Right lobe of liver (tissue), 6 donors: ENCODE results near the gene CNOT6. TPM values are rescaled to one million over a fixed set of nuclear protein-coding genes. Genes with fewer than 3 reads are reported as not detected.

Source experiments
- ATAC-seq, 4 donors: fragments of 200-7000 bp; cut with Tn5 transposase; one replicate each; pipeline ENCODE4 v1.9.1; 2020; ENCODE audit warnings: mild to moderate bottlenecking in 4 of 4, moderate library complexity in 4 of 4
- DNase-seq, 3 donors: peaks; one replicate each; pipeline ENCODE4 v3.0.0-alpha.2; 2020
- H3K27ac ChIP-seq, 3 donors: fragments of 200-600 bp; one replicate each; pipeline ENCODE4 v1.8.0; 2022
- H3K27me3 ChIP-seq, 2 donors: fragments of 200-600 bp; one replicate each; pipeline ENCODE4 v1.8.0; 2022
- H3K36me3 ChIP-seq, 4 donors: fragments of 200-600 bp; sonication (generic) in 1 of 4; one replicate each; pipeline versions ENCODE4 v1.5.1 to v1.8.0; 2017 to 2022; ENCODE audit warnings: control low read depth in 1 of 4
- H3K4me1 ChIP-seq, 4 donors: fragments of 200-600 bp; sonication (generic) in 1 of 4; one replicate each; pipeline versions ENCODE4 v1.5.1 to v1.8.0; 2017 to 2022; ENCODE audit warnings: control low read depth in 1 of 4
- H3K4me3 ChIP-seq, 3 donors: fragments of 200-600 bp; one replicate each; pipeline ENCODE4 v1.8.0; 2022
- H3K9me3 ChIP-seq, 4 donors: fragments of 200-600 bp; sonication (generic) in 1 of 4; one replicate each; pipeline versions ENCODE4 v1.5.1 to v1.8.0; 2017 to 2022; ENCODE audit warnings: control low read depth in 1 of 4
- CTCF ChIP-seq, 4 donors: fragments of 200-600 bp in 3 of 4; fragments of 450-650 bp in 1 of 4; IDR thresholded peaks; one replicate each; pipeline versions ENCODE4 v1.5.1 to v1.8.0; 2016 to 2022; ENCODE audit warnings: antibody characterized with exemption in 4 of 4, mild to moderate bottlenecking in 2 of 4
- POLR2A ChIP-seq: fragments of 450-650 bp; IDR thresholded peaks from one replicate; pipeline ENCODE4 v1.6.1; 2017; ENCODE audit warnings: antibody characterized with exemption, mild to moderate bottlenecking
- WGBS: methylation state at CpG from one replicate; pipeline ENCODE4 v1.1.6; 2018; ENCODE audit warnings: low coverage, low lambda C conversion rate; ENCODE audit not compliant: insufficient coverage; ENCODE audit errors: missing lambda C conversion rate; 5-methylcytosine and 5-hydroxymethylcytosine counted together
- intact Hi-C, 2 donors: fragments of 100-400 bp; cut with DNase I; formaldehyde crosslinking; loops; one replicate each; pipeline versions ENCODE4 v1.11.2 to v1.14.1; 2022
- total RNA-seq, 6 experiments: library from RNA; depleted of rRNA in 2 of 6; stranded (reverse); fragments of >200 nt in 2 of 6; fragmentation: NEBNext Ultra II Directional in 3 of 6; extraction: Animal tissue kit (Norgen Biotek cat#: 25700) in 3 of 6; gene quantifications; one replicate each; pipeline versions ENCODE4 v1.1.0 to v1.2.4, GENCODE V29; 2016 to 2023
- donor health status: DM: no; HTN: yes; CAD: no.
- donor health status: DM: no; HTN: no; CAD: no.
- donor health status: DM: no; HTN: no; CAD: no.
- donor health status: DM: no; HTN: yes; CAD: no.
- donor health status: DM: no; HTN: yes; CAD: no.

The CNOT6 gene
- total RNA-seq, 6 experiments from 2014 or later = 4.8 to 8.8 (median 5.3) TPM

GRCh38 chr5:180533845-180534244 is 39.7 kb downstream of the CNOT6 start:
- Histone ChIP-seq H3K36me3 (peaks cover 0 to 10% (median 3%) of the 10 kb centered on the region in 4 donors), H3K4me3 (no peak overlapping the region), H3K9me3 (no peaks in the 10 kb centered on the region), H3K27ac (no peak overlapping the region), H3K27me3 (no peaks in the 10 kb centered on the region), H3K4me1 (no peaks in the 10 kb centered on the region)
- 100% methylated on average over 1 of the region's 1 CpG for WGBS
- DNase-seq = no peak
- TF ChIP-seq POLR2A = no peak
- TF ChIP-seq CTCF (IDR thresholded peaks at IDR 0.05) = no peak
- ATAC-seq = no peak
- intact Hi-C loops = no loop called here

- Histone ChIP-seq H3K4me1 (no peaks in the 10 kb centered on the region), H3K9me3 (no peaks in the 10 kb centered on the region), H3K27ac (no peak overlapping the region), H3K36me3 (peaks cover 0 to 3% (median 2%) of the 10 kb centered on the region in 4 donors), H3K4me3 (no peak overlapping the region), H3K27me3 (no peaks in the 10 kb centered on the region)
- intact Hi-C loops = no loop called here
- ATAC-seq = no peak
- TF ChIP-seq POLR2A (no peak), CTCF (IDR thresholded peaks at IDR 0.05) (no peak)
- 89% methylated on average over 4 of the region's 4 CpGs for WGBS
- no peak for DNase-seq
Observed at GRCh38 chr5:180535573-180535972, 41.4 kb downstream of the CNOT6 start.

- TF ChIP-seq POLR2A (no peak), CTCF (IDR thresholded peaks at IDR 0.05) (no peak)
Observed at GRCh38 chr5:180540050-180540694, 46.0 kb downstream of the CNOT6 start.

GRCh38 chr5:180541710-180542109 is 47.5 kb downstream of the CNOT6 start:
- intact Hi-C loops = no loop called here
- no peak for ATAC-seq
- WGBS = 89% methylated on average over 6 of the region's 9 CpGs

More at GRCh38 chr5:180540050-180540694, 46.0 kb downstream of the CNOT6 start:
- 84% methylated on average over 6 of the region's 6 CpGs for WGBS
- ATAC-seq = no peak
- H3K27ac ChIP-seq = no peak overlapping the region
- DNase-seq = no peak
- no peaks in the 10 kb centered on the region for H3K9me3 ChIP-seq
- no peaks in the 10 kb centered on the region for H3K36me3 ChIP-seq
- no peak overlapping the region for H3K4me3 ChIP-seq
- intact Hi-C loops = no loop called here
- no peaks in the 10 kb centered on the region for H3K27me3 ChIP-seq
- H3K4me1 ChIP-seq = peaks cover 0 to 6% (median 2%) of the 10 kb centered on the region in 4 donors

More at GRCh38 chr5:180541710-180542109, 47.5 kb downstream of the CNOT6 start:
- no peak overlapping the region for H3K4me3 ChIP-seq
- H3K36me3 ChIP-seq = no peaks in the 10 kb centered on the region
- peaks cover 0 to 6% (median 2%) of the 10 kb centered on the region in 4 donors for H3K4me1 ChIP-seq
- no peaks in the 10 kb centered on the region for H3K27me3 ChIP-seq
- no peaks in the 10 kb centered on the region for H3K9me3 ChIP-seq
- TF ChIP-seq POLR2A (no peak), CTCF (IDR thresholded peaks at IDR 0.05) (no peak)
- DNase-seq = no peak
- H3K27ac ChIP-seq = no peak overlapping the region
